HepG2 (cell line): Measurements from ENCODE around the gene GPR152. TPM values are rescaled to one million over a fixed set of nuclear protein-coding genes. Genes with fewer than 3 reads are reported as not detected.

Source experiments
- ATM ChIP-seq: fragments of 450-650 bp; IDR thresholded peaks from 2 replicates; pipeline ENCODE4 v1.7.1; 2017; ENCODE audit warnings: mild to moderate bottlenecking, borderline replicate concordance
- CEBPB ChIP-seq: IDR thresholded peaks from 2 replicates; pipeline ENCODE4 v1.6.1; 2011; ENCODE audit warnings: low read depth, low read length, improper control_type of control experiment, borderline replicate concordance
- CEBPG ChIP-seq: IDR thresholded peaks from 2 replicates; pipeline ENCODE4 v1.6.1; 2016
- CREB3 ChIP-seq: sonication (generic); formaldehyde crosslinking; IDR thresholded peaks from 2 replicates; pipeline ENCODE4 v1.5.0; 2020; ENCODE audit warnings: missing genetic modification reagents
- DMAP1 ChIP-seq: IDR thresholded peaks from 2 replicates; pipeline ENCODE4 v1.6.1; 2016
- GZF1 ChIP-seq: sonication (generic); formaldehyde crosslinking; IDR thresholded peaks from 2 replicates; pipeline ENCODE4 v1.5.1; 2020; ENCODE audit warnings: mild to moderate bottlenecking, missing genetic modification reagents
- RXRA ChIP-seq: sonication (generic); formaldehyde crosslinking; IDR thresholded peaks from 2 replicates; pipeline ENCODE4 v1.5.1; 2020; ENCODE audit warnings: missing genetic modification reagents
- SP2 ChIP-seq: sonication (generic); formaldehyde crosslinking; IDR thresholded peaks from 2 replicates; pipeline ENCODE4 v1.5.1; 2020; ENCODE audit warnings: mild to moderate bottlenecking, missing genetic modification reagents
- ZFP90 ChIP-seq: sonication (generic); formaldehyde crosslinking; IDR thresholded peaks from 2 replicates; pipeline ENCODE4 v1.8.0; 2022; ENCODE audit warnings: missing genetic modification reagents, mild to moderate bottlenecking, inconsistent platforms, borderline replicate concordance
- ZNF124 ChIP-seq: sonication (generic); formaldehyde crosslinking; IDR thresholded peaks from 2 replicates; pipeline ENCODE4 v1.4.0; 2020; ENCODE audit warnings: missing genetic modification reagents
- ZNF337 ChIP-seq: sonication (generic); formaldehyde crosslinking; IDR thresholded peaks from 2 replicates; pipeline ENCODE4 v1.5.1; 2020; ENCODE audit warnings: missing genetic modification reagents, low read depth, mild to moderate bottlenecking, borderline replicate concordance
- polyA plus RNA-seq, 8 experiments: library from polyadenylated mRNA; depleted of rRNA in 3 of 8; stranded (reverse) in 7 of 8; unstranded in 1 of 8; fragments of >200 nt; fragmentation: Illumina TruSeq in 4 of 8; extraction: Trizol in 4 of 8; gene quantifications; 2 replicates each; pipeline versions ENCODE4 v1.2.1 to v1.2.3, GENCODE V29; 2011 to 2016; ENCODE audit warnings: low read depth in 4 of 8, missing spikeins in 1 of 8, mixed read lengths in 1 of 8; ENCODE audit not compliant: insufficient read depth in 1 of 8
- total RNA-seq, 5 experiments: library from RNA; depleted of rRNA; stranded (reverse); fragments of >200 nt; fragmentation: Illumina TruSeq; extraction: Trizol; gene quantifications; 2 replicates each; pipeline ENCODE4 v1.2.3, GENCODE V29; 2016; ENCODE audit warnings: low read depth in 1 of 5
- TF ChIP-seq, protein P1 (sequence below): sonication (generic); formaldehyde crosslinking; IDR thresholded peaks from 2 replicates; pipeline ENCODE4 v1.4.0; 2020; ENCODE audit warnings: mild to moderate bottlenecking, missing genetic modification reagents
- TF ChIP-seq, protein P2 (sequence below): sonication (generic); formaldehyde crosslinking; IDR thresholded peaks from 2 replicates; pipeline ENCODE4 v1.4.0; 2020; ENCODE audit warnings: missing genetic modification reagents, low read depth, mild to moderate bottlenecking, borderline replicate concordance
- TF ChIP-seq, protein P3 (sequence below): sonication (generic); formaldehyde crosslinking; IDR thresholded peaks from 2 replicates; pipeline ENCODE4 v1.4.0; 2020; ENCODE audit warnings: missing genetic modification reagents, borderline replicate concordance
- TF ChIP-seq, protein P4 (sequence below): sonication (generic); formaldehyde crosslinking; IDR thresholded peaks from 2 replicates; pipeline ENCODE4 v1.5.0; 2020; ENCODE audit warnings: mild to moderate bottlenecking, missing genetic modification reagents, borderline replicate concordance
- TF ChIP-seq, protein P5 (sequence below), 2 experiments: fragments of 450-650 bp in 1 of 2; sonication (generic) in 1 of 2; formaldehyde crosslinking; IDR thresholded peaks; 2 replicates each; pipeline versions ENCODE4 v1.5.0 to v1.8.0; 2020 to 2022; ENCODE audit warnings: mild to moderate bottlenecking in 1 of 2, missing genetic modification reagents in 1 of 2

The GPR152 gene
- total and polyA plus RNA-seq, 2 of the 13 experiments (the other 11 are each of a cell fraction or from before 2014, with no cell fraction given) = not detected

DNA sequence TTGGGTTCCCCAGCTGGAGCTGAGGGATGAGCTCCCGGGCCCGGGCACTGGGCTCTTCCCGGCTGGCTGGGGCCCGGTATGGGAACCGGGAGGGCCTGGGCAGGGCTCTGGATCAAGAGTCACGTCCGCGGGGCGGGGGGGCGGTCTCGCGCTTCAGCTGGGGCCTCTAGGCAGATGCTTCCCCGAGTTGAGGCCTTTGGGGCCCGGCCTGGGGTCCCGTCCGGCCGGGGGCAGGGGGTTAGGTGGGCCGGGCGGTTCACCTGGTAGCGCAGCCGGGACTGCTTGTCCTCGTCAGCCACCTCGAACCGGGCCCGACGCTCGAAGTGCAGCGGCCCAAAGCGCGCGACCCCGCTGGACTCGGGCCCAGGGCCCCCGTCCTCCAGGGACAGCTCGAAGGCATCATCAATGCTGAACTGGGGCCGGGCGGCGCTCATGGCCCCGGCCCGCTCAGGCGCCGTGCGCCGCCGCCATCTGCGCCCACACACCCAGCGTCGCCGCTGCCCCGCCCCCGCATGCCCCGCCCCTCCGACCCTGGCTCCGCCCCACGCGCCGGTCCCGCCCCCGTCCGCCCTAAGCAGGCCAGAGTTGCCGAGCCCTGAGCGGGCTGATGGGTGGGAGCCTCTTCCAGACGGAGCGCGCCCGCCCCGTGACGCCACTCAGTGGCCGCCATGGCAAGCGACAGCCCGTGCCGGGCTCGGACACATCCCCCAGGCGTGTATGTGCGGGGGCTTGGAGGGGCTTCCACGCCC is 16.4 kb upstream of the GPR152 start, which contains the start of gene TMEM134 (continued):
- TF ChIP-seq ZFP90 (CRISPR knock-in tag) (peak; percentile 76), DMAP1 (CRISPR knock-in tag) (peak; percentile 55), ZNF124 (peak; percentile 39; the same call in 1 of the 2 replicates), GZF1 (CRISPR knock-in tag) (no peak), CREB3 (CRISPR knock-in tag) (0 out of 2 replicates have a peak, but pooled peaks have one; percentile 26), ATM (no peak), CEBPB (no peak), CEBPG (CRISPR knock-in tag) (peak; percentile 13; the same call in 1 of the 2 replicates), RXRA (CRISPR knock-in tag) (no peak; the same call in 1 of the 2 replicates), ZNF337 (no peak), SP2 (peak; percentile 71)
- TF ChIP-seq, protein P1, sequence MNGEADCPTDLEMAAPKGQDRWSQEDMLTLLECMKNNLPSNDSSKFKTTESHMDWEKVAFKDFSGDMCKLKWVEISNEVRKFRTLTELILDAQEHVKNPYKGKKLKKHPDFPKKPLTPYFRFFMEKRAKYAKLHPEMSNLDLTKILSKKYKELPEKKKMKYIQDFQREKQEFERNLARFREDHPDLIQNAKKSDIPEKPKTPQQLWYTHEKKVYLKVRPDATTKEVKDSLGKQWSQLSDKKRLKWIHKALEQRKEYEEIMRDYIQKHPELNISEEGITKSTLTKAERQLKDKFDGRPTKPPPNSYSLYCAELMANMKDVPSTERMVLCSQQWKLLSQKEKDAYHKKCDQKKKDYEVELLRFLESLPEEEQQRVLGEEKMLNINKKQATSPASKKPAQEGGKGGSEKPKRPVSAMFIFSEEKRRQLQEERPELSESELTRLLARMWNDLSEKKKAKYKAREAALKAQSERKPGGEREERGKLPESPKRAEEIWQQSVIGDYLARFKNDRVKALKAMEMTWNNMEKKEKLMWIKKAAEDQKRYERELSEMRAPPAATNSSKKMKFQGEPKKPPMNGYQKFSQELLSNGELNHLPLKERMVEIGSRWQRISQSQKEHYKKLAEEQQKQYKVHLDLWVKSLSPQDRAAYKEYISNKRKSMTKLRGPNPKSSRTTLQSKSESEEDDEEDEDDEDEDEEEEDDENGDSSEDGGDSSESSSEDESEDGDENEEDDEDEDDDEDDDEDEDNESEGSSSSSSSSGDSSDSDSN (CRISPR knock-in tag) = peak; percentile 81
- TF ChIP-seq, protein P2, sequence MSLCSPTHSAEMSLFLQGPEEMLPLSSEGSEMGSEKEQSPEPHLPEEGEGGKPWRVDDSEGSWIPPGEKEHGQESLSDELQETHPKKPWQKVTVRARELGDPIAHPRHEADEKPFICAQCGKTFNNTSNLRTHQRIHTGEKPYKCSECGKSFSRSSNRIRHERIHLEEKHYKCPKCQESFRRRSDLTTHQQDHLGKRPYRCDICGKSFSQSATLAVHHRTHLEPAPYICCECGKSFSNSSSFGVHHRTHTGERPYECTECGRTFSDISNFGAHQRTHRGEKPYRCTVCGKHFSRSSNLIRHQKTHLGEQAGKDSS (CRISPR knock-in tag) = peak; percentile 88; the same call in 1 of the 2 replicates
- TF ChIP-seq, protein P3, sequence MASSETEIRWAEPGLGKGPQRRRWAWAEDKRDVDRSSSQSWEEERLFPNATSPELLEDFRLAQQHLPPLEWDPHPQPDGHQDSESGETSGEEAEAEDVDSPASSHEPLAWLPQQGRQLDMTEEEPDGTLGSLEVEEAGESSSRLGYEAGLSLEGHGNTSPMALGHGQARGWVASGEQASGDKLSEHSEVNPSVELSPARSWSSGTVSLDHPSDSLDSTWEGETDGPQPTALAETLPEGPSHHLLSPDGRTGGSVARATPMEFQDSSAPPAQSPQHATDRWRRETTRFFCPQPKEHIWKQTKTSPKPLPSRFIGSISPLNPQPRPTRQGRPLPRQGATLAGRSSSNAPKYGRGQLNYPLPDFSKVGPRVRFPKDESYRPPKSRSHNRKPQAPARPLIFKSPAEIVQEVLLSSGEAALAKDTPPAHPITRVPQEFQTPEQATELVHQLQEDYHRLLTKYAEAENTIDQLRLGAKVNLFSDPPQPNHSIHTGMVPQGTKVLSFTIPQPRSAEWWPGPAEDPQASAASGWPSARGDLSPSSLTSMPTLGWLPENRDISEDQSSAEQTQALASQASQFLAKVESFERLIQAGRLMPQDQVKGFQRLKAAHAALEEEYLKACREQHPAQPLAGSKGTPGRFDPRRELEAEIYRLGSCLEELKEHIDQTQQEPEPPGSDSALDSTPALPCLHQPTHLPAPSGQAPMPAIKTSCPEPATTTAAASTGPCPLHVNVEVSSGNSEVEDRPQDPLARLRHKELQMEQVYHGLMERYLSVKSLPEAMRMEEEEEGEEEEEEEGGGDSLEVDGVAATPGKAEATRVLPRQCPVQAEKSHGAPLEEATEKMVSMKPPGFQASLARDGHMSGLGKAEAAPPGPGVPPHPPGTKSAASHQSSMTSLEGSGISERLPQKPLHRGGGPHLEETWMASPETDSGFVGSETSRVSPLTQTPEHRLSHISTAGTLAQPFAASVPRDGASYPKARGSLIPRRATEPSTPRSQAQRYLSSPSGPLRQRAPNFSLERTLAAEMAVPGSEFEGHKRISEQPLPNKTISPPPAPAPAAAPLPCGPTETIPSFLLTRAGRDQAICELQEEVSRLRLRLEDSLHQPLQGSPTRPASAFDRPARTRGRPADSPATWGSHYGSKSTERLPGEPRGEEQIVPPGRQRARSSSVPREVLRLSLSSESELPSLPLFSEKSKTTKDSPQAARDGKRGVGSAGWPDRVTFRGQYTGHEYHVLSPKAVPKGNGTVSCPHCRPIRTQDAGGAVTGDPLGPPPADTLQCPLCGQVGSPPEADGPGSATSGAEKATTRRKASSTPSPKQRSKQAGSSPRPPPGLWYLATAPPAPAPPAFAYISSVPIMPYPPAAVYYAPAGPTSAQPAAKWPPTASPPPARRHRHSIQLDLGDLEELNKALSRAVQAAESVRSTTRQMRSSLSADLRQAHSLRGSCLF (CRISPR knock-in tag) = no peak
- TF ChIP-seq, protein P4, sequence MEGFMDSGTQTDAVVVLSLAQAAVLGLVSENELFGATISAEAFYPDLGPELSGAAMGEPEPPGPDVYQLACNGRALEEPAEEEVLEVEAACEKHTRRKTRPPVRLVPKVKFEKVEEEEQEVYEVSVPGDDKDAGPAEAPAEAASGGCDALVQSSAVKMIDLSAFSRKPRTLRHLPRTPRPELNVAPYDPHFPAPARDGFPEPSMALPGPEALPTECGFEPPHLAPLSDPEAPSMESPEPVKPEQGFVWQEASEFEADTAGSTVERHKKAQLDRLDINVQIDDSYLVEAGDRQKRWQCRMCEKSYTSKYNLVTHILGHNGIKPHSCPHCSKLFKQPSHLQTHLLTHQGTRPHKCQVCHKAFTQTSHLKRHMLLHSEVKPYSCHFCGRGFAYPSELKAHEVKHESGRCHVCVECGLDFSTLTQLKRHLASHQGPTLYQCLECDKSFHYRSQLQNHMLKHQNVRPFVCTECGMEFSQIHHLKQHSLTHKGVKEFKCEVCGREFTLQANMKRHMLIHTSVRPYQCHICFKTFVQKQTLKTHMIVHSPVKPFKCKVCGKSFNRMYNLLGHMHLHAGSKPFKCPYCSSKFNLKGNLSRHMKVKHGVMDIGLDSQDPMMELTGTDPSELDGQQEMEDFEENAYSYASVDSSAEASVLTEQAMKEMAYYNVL (CRISPR knock-in tag) = peak; percentile 15; the same call in 1 of the 2 replicates
- TF ChIP-seq, protein P5, sequence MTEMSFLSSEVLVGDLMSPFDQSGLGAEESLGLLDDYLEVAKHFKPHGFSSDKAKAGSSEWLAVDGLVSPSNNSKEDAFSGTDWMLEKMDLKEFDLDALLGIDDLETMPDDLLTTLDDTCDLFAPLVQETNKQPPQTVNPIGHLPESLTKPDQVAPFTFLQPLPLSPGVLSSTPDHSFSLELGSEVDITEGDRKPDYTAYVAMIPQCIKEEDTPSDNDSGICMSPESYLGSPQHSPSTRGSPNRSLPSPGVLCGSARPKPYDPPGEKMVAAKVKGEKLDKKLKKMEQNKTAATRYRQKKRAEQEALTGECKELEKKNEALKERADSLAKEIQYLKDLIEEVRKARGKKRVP (CRISPR knock-in tag; IDR thresholded peaks at IDR 0.05) = peak in 1 of 2 experiments; percentile 43; a peak in 1 of 4 replicates
